NCI-H345 (cell line): ENCODE data around the gene HOXD10.

Experiments used
- DNase-seq: peaks from one replicate; lab custom pipeline; 2025; lab: John Stamatoyannopoulos, UW

HOXD10 gene

DNA sequence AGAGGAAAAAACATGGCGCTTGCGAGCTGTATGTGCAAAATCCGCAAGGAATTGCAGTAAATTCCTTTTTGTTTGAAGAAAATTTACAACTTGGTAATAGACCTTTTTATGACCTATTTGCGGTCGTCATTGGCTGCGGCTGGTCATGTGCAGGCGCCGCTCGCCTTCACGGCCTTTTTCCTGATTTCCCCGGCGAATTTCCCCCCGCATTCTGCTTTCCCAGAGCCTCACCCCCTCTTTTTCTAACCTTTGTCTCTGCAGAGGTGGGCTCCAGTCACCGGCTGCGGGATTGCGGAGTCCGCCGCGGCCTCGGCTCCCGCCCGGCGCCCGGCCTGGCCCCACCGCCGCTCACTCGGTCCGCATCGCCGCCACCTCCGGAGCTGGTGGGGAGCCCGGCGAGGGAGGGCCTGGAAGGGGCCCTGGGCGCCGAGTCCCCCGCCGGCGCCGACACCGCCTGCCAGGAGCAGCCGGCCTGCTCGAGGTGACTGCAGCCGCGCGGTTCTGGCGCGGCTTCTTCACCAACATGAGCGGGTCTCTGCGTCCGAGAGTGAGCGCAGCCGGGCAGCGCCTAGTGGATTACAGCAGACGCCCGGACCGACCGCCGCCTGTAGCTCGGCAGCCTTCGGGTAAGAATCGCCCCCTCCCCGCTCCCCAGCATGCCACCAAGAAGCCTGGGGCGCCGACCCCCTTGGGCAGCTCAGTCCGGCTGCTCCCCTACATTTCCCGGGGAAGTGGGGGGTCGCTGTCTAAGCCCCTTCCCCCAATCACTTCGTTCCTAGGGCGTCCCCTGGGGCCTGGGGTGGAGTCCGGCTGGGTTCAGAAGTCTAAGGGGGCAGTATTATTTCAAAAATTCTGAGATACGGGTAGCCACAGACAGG is 20.0 kb downstream of the HOXD10 start:
- DNase-seq = no peak

DNA sequence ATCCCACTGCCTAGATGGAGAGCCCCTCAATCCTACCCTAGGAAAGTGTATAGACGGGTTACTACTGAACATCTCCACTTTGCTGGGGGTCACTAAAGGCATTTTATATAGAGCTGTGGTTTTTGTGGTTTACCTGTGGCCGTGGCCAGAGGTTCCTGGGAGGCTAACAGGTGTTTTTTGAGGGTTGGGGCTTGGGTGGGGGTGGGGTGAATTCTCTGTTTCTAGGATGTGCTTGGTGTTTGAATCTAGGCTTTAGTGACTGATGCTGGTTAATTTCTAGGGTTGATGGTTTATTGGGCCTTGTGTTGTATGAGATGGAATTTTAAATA is 20.6 kb downstream of the HOXD10 start:
- no peak for DNase-seq

- no peak for DNase-seq
Observed at GRCh38 chr2:176137906-176138305, 21.3 kb downstream of the HOXD10 start.

GRCh38 chr2:176138526-176138922 is 21.9 kb downstream of the HOXD10 start:
- DNase-seq = no peak

- DNase-seq = no peak
Observed at GRCh38 chr2:176138923-176139660, 22.5 kb downstream of the HOXD10 start.

GRCh38 chr2:176139661-176140512 is 23.3 kb downstream of the HOXD10 start:
- DNase-seq = no peak

- DNase-seq = peak; percentile 81
Observed at GRCh38 chr2:176140513-176141317, 24.1 kb downstream of the HOXD10 start.

DNA sequence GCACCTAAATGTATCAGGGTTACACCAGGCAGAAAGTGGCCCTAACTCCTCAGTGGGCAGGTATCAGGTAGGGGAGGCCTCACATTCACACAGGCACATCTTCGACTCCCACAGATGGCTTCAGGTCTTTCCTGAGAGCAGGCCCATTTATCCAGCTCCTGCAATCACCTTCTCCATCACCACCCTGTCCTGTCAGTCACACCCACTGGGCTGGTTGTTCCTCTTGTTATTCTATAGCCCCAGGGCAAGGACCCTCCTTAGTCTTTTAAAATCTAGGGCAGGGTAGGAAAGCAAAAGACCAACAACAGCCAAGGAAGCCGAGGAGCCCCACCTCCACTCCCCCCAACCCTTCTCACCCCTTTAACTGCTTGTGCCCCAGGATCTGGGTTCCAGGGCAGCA is 25.7 kb downstream of the HOXD10 start:
- DNase-seq = no peak

- no peak for DNase-seq
Observed at GRCh38 chr2:176145085-176145969, 28.7 kb downstream of the HOXD10 start.

DNA sequence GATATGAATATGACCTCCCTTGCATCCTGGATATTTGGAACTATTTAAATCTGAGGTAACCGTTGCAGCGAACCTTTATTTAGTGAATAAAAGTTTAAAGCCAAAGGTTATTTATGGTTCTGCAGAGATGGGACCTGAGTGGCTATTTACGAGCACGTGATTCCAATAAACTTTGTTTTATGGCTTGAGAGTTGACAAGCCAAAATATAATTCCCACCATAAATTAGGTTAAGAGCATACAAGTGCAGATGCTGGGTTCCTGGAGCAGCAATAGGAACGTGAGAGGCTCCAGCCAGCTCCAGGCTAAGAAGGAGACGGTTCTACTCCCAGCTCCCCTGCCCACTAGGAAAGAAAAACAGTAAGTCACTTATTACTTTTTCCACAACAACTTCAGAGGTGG is 29.5 kb downstream of the HOXD10 start:
- DNase-seq = no peak

DNA sequence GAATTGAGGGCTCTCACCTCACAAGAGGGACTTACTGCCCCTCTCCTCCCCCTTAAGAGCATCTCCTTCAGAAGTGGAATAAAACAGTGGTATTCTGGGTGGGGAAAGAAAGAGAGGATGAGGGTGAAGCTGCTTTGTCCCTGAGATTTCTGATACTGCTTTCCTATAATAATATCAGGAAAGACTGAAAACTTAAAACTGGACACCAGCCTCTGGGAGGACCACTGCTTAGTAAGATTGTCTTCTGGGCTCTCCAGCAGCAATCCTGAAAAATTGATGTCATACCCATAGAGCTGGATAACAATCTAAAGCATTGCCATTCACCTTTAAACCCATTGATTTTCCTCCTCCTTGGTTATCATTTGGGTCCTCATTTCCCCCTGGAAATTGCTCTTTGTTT is 30.1 kb downstream of the HOXD10 start:
- no peak for DNase-seq

GRCh38 chr2:176147210-176147799 is 30.7 kb downstream of the HOXD10 start:
- no peak for DNase-seq

DNA sequence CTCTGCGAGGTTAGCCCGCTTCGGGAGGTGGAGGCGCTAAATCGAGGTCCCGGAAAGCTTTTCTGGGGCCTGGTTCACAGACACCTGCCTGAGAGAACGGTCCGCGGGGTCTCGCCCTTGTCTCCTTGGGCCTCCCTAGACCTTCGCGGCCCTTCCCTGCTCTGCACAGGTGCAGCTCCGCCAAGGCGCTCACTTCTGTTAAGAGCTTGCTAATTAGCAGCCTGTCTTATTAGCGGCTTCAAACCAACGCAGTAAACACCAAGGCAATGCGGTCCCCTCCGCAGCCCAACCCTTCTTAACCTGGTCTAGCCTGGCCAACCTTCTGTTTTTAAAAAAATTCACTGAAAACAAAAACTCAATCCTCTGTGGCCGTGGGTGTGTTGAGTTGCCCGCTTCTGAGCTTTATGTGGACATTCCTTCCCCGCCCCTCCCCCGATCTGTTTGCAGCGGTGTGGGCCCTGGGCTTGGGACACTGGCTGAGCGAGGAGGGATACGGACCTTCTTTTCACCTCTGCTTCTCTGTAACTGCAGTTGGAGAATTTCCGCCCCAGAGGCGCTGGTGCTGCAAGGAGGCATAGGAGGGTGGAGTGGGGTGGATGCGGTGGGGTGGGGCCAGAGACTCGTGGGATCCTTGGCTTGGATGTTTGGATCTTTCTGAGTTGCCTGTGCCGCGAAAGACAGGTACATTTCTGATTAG is 31.4 kb downstream of the HOXD10 start:
- DNase-seq = no peak

GRCh38 chr2:176148751-176149421 is 32.3 kb downstream of the HOXD10 start:
- DNase-seq = no peak

GRCh38 chr2:176149481-176149938 is 32.9 kb downstream of the HOXD10 start:
- no peak for DNase-seq

DNA sequence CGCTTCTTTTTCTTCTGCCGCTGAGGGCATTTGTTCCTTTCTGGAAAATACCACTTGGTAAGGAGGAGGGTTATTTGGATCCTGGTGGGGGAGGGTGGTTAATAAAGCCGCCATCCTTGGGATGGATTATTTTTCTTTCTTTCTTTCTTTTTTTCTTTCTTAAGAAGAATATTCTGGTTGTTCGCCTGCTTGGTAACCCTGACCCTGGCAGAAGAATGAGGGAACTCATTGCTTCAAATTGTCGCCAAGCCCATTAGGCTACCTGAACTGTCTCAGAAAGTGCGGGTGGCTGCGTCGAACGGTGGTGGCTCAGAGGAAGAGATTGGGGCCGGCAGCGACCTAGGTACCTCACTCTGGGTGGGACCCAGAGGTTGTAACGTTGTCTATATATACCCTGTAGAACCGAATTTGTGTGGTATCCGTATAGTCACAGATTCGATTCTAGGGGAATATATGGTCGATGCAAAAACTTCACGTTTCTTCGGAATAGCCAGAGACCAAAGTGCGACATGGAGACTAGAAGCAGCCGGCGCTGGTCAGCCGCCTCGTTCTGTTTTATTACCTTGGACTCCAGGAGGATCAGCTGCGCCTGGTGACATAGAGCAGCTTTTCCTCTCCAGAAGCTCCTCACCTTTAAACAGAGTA is 33.5 kb downstream of the HOXD10 start:
- no peak for DNase-seq

DNA sequence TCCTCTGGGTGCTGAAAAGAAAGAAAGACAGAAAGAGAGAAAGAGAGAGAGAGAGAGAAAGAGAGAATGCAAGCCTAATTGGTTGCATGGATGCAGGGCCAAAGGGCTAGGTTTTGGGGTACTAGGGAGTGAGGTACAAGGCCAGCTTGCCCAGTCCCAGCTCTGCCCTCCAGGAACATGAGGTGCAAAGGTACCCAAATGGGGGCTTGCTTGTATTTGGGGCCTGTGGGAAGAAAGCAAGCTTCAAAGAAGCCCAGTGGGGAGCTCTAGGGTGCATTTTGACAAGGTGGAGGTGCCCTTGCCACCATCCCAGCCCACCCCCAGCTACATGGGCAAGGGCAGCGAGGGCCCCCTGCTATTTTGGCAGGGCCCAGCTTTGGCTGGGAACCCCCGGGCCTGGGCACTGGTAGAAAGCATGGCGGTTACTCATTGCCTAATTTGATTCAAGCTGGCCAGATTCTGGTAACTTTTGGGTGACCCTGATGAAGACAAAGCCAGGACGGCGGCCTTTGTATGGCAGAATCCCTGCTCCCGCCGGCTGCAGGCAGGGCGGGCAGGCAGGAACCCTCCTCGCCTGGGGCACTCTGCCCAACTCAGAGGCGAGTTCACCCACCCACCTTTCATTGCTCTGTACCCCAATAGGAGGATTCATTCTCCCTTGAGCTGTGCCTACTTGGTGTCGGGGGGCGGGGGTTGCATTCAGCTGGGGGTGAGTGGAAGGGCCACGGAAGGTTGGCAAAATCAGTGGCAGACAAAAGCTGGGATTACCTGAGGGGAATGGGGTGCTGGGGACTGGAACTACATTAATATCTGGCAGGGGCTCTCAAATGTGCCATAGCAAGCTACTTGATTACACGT is 34.2 kb downstream of the HOXD10 start:
- DNase-seq = no peak
